HCT116 (cell line): ENCODE results near the gene TMCO4. TPM values are rescaled to one million over a fixed set of nuclear protein-coding genes. Genes with fewer than 3 reads are reported as not detected.

Experiments used
- ATAC-seq: fragments of 200-7000 bp; cut with Tn5 transposase; 2 replicates; pipeline ENCODE4 v1.9.1; 2020; ENCODE audit warnings: mild to moderate bottlenecking, moderate library complexity
- BruUV-seq: library from RNA; stranded (reverse); fragments of 400-500 nt; replicated peaks from 2 replicates; lab custom pipeline; 2021; lab: Mats Ljungman, UMichigan
- CTCF ChIA-PET: fragments of 300-600 bp; sonication (Branson Sonifier 250); formaldehyde crosslinking; loops from one replicate; lab custom pipeline; 2021; ENCODE audit warnings: antibody characterized with exemption; lab: Charles Lee
- POLR2A ChIA-PET: fragments of 300-600, 350-600 bp; sonication (Branson Sonifier 250); formaldehyde crosslinking; loops from one replicate; lab custom pipeline; 2021; ENCODE audit warnings: antibody characterized with exemption; lab: Charles Lee
- RAD21 ChIA-PET, 2 experiments: fragments of 300-600 bp; sonication (Branson Sonifier 250); formaldehyde crosslinking; loops; one replicate each; lab custom pipeline; 2023; ENCODE audit warnings: low total read pairs in 2 of 2; ENCODE audit not compliant: uncharacterized antibody in 2 of 2, unreplicated experiment in 2 of 2, low non-redundant PET in 1 of 2; lab: Charles Lee
- DNase-seq: peaks from one replicate; pipeline ENCODE4 v3.0.0-alpha.2; 2010; ENCODE audit warnings: low read depth, low spot score
- H2AFZ ChIP-seq: fragments of 200-600 bp; shearing (Covaris generic), sonication (generic); 2 replicates; pipeline ENCODE4 v1.6.1; 2017; ENCODE audit warnings: low read depth, mixed run types, mixed read lengths, antibody characterized with exemption, low read length; ENCODE audit not compliant: poor library complexity, severe bottlenecking
- H3K27ac ChIP-seq: 2 replicates; pipeline ENCODE4 v1.5.1; 2012; ENCODE audit warnings: low read depth, low read length
- H3K27me3 ChIP-seq: fragments of 200-600 bp; sonication (generic); 2 replicates; pipeline ENCODE4 v1.6.1; 2016; ENCODE audit warnings: mixed run types, low read length, mixed read lengths; ENCODE audit not compliant: insufficient read depth
- H3K36me3 ChIP-seq, 2 experiments: fragments of 200-500 bp in 1 of 2; fragments of 200-600 bp in 1 of 2; sonication (Bioruptor generic) in 1 of 2; sonication (generic) in 1 of 2; 2 replicates each; pipeline versions ENCODE4 v1.5.1 to v1.6.1; 2014 to 2016; ENCODE audit warnings: low read length in 2 of 2, inconsistent platforms in 1 of 2, mixed read lengths in 1 of 2, mixed run types in 1 of 2; ENCODE audit not compliant: insufficient read depth in 2 of 2, control insufficient read depth in 1 of 2
- H3K4me1 ChIP-seq, 2 experiments: fragments of 200-600 bp in 1 of 2; sonication (generic) in 1 of 2; 2 replicates each; pipeline versions ENCODE4 v1.5.1 to v1.6.1; 2012 to 2017; ENCODE audit warnings: low read length in 2 of 2, inconsistent platforms in 1 of 2, mild to moderate bottlenecking in 1 of 2, mixed read lengths in 1 of 2, mixed run types in 1 of 2, moderate library complexity in 1 of 2; ENCODE audit not compliant: insufficient read depth in 2 of 2, control insufficient read depth in 1 of 2
- H3K4me2 ChIP-seq: fragments of 200-600 bp; sonication (generic); 2 replicates; pipeline ENCODE4 v1.6.1; 2017; ENCODE audit warnings: mixed run types, low read length, mixed read lengths
- H3K4me3 ChIP-seq, 2 experiments: fragments of 200-600 bp in 1 of 2; sonication (generic) in 1 of 2; replicated peaks in 1 of 2; 2 replicates each; pipeline ENCODE4 v1.5.1; 2011 to 2016; ENCODE audit warnings: low read length in 2 of 2, control low read depth in 1 of 2, low read depth in 1 of 2, mild to moderate bottlenecking in 1 of 2, mixed read lengths in 1 of 2, mixed run types in 1 of 2
- H3K79me2 ChIP-seq: fragments of 200-600 bp; sonication (generic); 2 replicates; pipeline ENCODE4 v1.6.1; 2017; ENCODE audit warnings: mild to moderate bottlenecking, mixed run types, low read length, moderate library complexity, mixed read lengths; ENCODE audit not compliant: insufficient read depth
- H3K9ac ChIP-seq: fragments of 200-600 bp; sonication (generic); 2 replicates; pipeline ENCODE4 v1.6.1; 2016; ENCODE audit warnings: low read length, mixed read lengths
- H3K9me2 ChIP-seq: fragments of 200-600 bp; sonication (generic), shearing (Covaris generic); 2 replicates; pipeline ENCODE4 v1.6.1; 2017; ENCODE audit warnings: mixed run types, mild to moderate bottlenecking, moderate library complexity; ENCODE audit not compliant: insufficient read depth
- H3K9me3 ChIP-seq, 2 experiments: fragments of 200-500 bp in 1 of 2; fragments of 200-600 bp in 1 of 2; sonication (Bioruptor generic) in 1 of 2; sonication (generic) in 1 of 2; 2 replicates each; pipeline ENCODE4 v1.6.1; 2014 to 2017; ENCODE audit warnings: low read length in 2 of 2, mixed read lengths in 2 of 2, inconsistent platforms in 1 of 2, low read depth in 1 of 2, mild to moderate bottlenecking in 1 of 2, mixed run types in 1 of 2, moderate library complexity in 1 of 2; ENCODE audit not compliant: control insufficient read depth in 1 of 2, insufficient read depth in 1 of 2
- H4K20me1 ChIP-seq: fragments of 200-600 bp; sonication (generic), shearing (Covaris generic); 2 replicates; pipeline ENCODE4 v1.6.1; 2017; ENCODE audit warnings: mixed run types, mild to moderate bottlenecking, moderate library complexity; ENCODE audit not compliant: insufficient read depth
- CBX3 ChIP-seq: IDR thresholded peaks from 2 replicates; pipeline ENCODE4 v1.6.1; 2012; ENCODE audit warnings: low read depth
- CEBPB ChIP-seq: IDR thresholded peaks from 2 replicates; pipeline ENCODE4 v1.6.1; 2012; ENCODE audit warnings: low read depth
- EGR1 ChIP-seq: IDR thresholded peaks from 2 replicates; pipeline ENCODE4 v1.6.1; 2012; ENCODE audit warnings: low read depth
- EZH2 ChIP-seq: fragments of 200-600 bp; sonication (generic); IDR thresholded peaks from 2 replicates; pipeline ENCODE4 v1.6.1; 2017; ENCODE audit warnings: antibody characterized with exemption, mixed run types
- EZH2phosphoT487 ChIP-seq: fragments of 200-600 bp; IDR thresholded peaks from 2 replicates; pipeline ENCODE4 v1.6.1; 2018; ENCODE audit warnings: antibody characterized with exemption, borderline replicate concordance
- FOSL1 ChIP-seq: IDR thresholded peaks from 2 replicates; pipeline ENCODE4 v1.6.1; 2012; ENCODE audit warnings: low read depth
- POLR2A ChIP-seq: IDR thresholded peaks from 2 replicates; pipeline ENCODE4 v1.7.0; 2011; ENCODE audit warnings: borderline replicate concordance; ENCODE audit not compliant: insufficient read depth, insufficient read length; ENCODE audit errors: extremely low read depth
- POLR2AphosphoS5 ChIP-seq: IDR thresholded peaks from 2 replicates; pipeline ENCODE4 v1.6.1; 2011; ENCODE audit warnings: mild to moderate bottlenecking, low read depth, low read length, moderate library complexity
- RAD21 ChIP-seq: IDR thresholded peaks from 2 replicates; pipeline ENCODE4 v1.6.1; 2012; ENCODE audit warnings: low read depth, mild to moderate bottlenecking
- REST ChIP-seq: IDR thresholded peaks from 2 replicates; pipeline ENCODE4 v1.6.1; 2012; ENCODE audit warnings: low read depth
- SIN3A ChIP-seq: IDR thresholded peaks from 2 replicates; pipeline ENCODE4 v1.6.1; 2012; ENCODE audit warnings: low read depth
- TCF7L2 ChIP-seq: IDR thresholded peaks from 2 replicates; pipeline ENCODE4 v1.7.0; 2011; ENCODE audit warnings: borderline replicate concordance, inconsistent platforms; ENCODE audit not compliant: insufficient read depth, insufficient read length; ENCODE audit errors: extremely low read depth
- ZBTB33 ChIP-seq: IDR thresholded peaks from 2 replicates; pipeline ENCODE4 v1.6.1; 2011; ENCODE audit warnings: mild to moderate bottlenecking, low read length, moderate library complexity; ENCODE audit not compliant: insufficient replicate concordance; ENCODE audit errors: extremely low read depth
- ZFX ChIP-seq: fragments of 450-650 bp; IDR thresholded peaks from 2 replicates; pipeline ENCODE4 v1.6.1; 2017
- intact Hi-C: fragments of 100-400 bp; cut with micrococcal nuclease; formaldehyde crosslinking; loops from 2 replicates; pipeline ENCODE4 v1.10.0; 2022
- total RNA-seq: library from RNA; stranded (reverse); gene quantifications from one replicate; pipeline ENCODE4 v1.2.1, GENCODE V29; 2021; ENCODE audit not compliant: unreplicated experiment
- TF ChIP-seq, protein P1 (sequence below): IDR thresholded peaks from 2 replicates; pipeline ENCODE4 v1.6.1; 2012

The TMCO4 gene
- total RNA-seq, 1 experiment from 2014 or later, result 12.7 TPM

- no TSS peak for BruUV-seq
- ChIA-PET POLR2A (no interaction called here), CTCF (interaction anchor here (2.2 kb wide), 1 partner anchor 13 kb away, joined by 12 read pairs; no protein-coding TSS in a partner anchor), RAD21 (no interaction called here)
- no peak overlapping the region for H3K4me2 ChIP-seq
- H3K36me3 ChIP-seq, result 0 out of 4 replicates have a peak, but pooled peaks cover 0 to 4% of the 10 kb centered on the region in 2 experiments
- peaks cover 0 to 10% of the 10 kb centered on the region in 2 experiments; a peak in 1 of 4 replicates for H3K9me3 ChIP-seq
- H3K79me2 ChIP-seq, result no peaks in the 10 kb centered on the region
- intact Hi-C loops, result no loop called here
- ATAC-seq, result no peak
- DNase-seq, result no peak
- H4K20me1 ChIP-seq, result no peaks in the 10 kb centered on the region
- H3K27me3 ChIP-seq, result no peaks in the 10 kb centered on the region
- H3K9ac ChIP-seq, result no peak overlapping the region
- H3K4me3 ChIP-seq, result no peak overlapping the region
- H3K4me1 ChIP-seq, result no peaks in the 10 kb centered on the region
- H2AFZ ChIP-seq, result no peak overlapping the region
- TF ChIP-seq SIN3A (no peak), POLR2A (no peak), RAD21 (no peak), TCF7L2 (no peak)
- TF ChIP-seq, protein P1, sequence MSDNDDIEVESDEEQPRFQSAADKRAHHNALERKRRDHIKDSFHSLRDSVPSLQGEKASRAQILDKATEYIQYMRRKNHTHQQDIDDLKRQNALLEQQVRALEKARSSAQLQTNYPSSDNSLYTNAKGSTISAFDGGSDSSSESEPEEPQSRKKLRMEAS, result no peak
- no peak overlapping the region for H3K27ac ChIP-seq
- H3K9me2 ChIP-seq, result no peaks in the 10 kb centered on the region
Observed at GRCh38 chr1:19728413-19729145, 71.1 kb downstream of the TMCO4 start.

GRCh38 chr1:19725606-19726005 is 74.1 kb downstream of the TMCO4 start:
- Histone ChIP-seq H3K36me3 (0 out of 4 replicates have a peak, but pooled peaks cover 0 to 4% of the 10 kb centered on the region in 2 experiments), H3K9me2 (no peaks in the 10 kb centered on the region), H2AFZ (no peak overlapping the region), H3K4me1 (no peaks in the 10 kb centered on the region), H4K20me1 (no peaks in the 10 kb centered on the region), H3K27ac (no peak overlapping the region), H3K27me3 (no peaks in the 10 kb centered on the region), H3K9me3 (peaks cover 0 to 9% of the 10 kb centered on the region in 2 experiments; a peak in 1 of 4 replicates), H3K4me3 (no peak overlapping the region), H3K79me2 (no peaks in the 10 kb centered on the region), H3K9ac (no peak overlapping the region), H3K4me2 (no peak overlapping the region)
- ChIA-PET CTCF (no interaction called here), RAD21 (no interaction called here), POLR2A (no interaction called here)
- BruUV-seq, result no TSS peak
- intact Hi-C loops, result no loop called here
- DNase-seq, result no peak
- no peak for ATAC-seq
- TF ChIP-seq EZH2 (no peak), CBX3 (no peak), ZBTB33 (no peak), ZFX (no peak), EZH2phosphoT487 (no peak), EGR1 (no peak), REST (no peak), CEBPB (no peak), TCF7L2 (no peak), SIN3A (no peak), POLR2AphosphoS5 (no peak), FOSL1 (no peak)
